HepG2 (cell line): ENCODE measurements around the gene KCNAB1. TPM values are rescaled to one million over a fixed set of nuclear protein-coding genes. Genes with fewer than 3 reads are reported as not detected.
A peak's percentile ranks its signal among the peaks of the same experiment; 100 is the strongest.

ENCODE experiments used
- GATAD2A ChIP-seq: IDR thresholded peaks from 2 replicates; pipeline ENCODE4 v1.6.1; 2016
- MAX ChIP-seq: IDR thresholded peaks from 2 replicates; pipeline ENCODE4 v1.6.1; 2012; ENCODE audit warnings: inconsistent platforms
- NFAT5 ChIP-seq: sonication (generic); formaldehyde crosslinking; IDR thresholded peaks from 2 replicates; pipeline ENCODE4 v1.4.0; 2020; ENCODE audit warnings: missing genetic modification reagents
- PAXIP1 ChIP-seq: sonication (generic); formaldehyde crosslinking; conservative IDR thresholded peaks from 2 replicates; pipeline ENCODE4 v1.4.0; 2020; ENCODE audit warnings: mild to moderate bottlenecking, missing genetic modification reagents, moderate library complexity
- PHF20 ChIP-seq: sonication (generic); formaldehyde crosslinking; IDR thresholded peaks from 2 replicates; pipeline ENCODE4 v1.5.0; 2020; ENCODE audit warnings: mild to moderate bottlenecking, missing genetic modification reagents
- SOX6 ChIP-seq, 2 experiments: fragments of 450-650 bp in 1 of 2; sonication (generic) in 1 of 2; formaldehyde crosslinking in 1 of 2; IDR thresholded peaks; 2 replicates each; pipeline versions ENCODE4 v1.4.0 to v1.6.1; 2017 to 2020; ENCODE audit warnings: antibody characterized with exemption in 1 of 2, mild to moderate bottlenecking in 1 of 2, missing genetic modification reagents in 1 of 2
- TBX2 ChIP-seq: sonication (generic); formaldehyde crosslinking; IDR thresholded peaks from 2 replicates; pipeline ENCODE4 v1.5.0; 2020; ENCODE audit warnings: missing genetic modification reagents, mild to moderate bottlenecking, borderline replicate concordance
- TBX3 ChIP-seq: fragments of 450-650 bp; IDR thresholded peaks from 2 replicates; pipeline ENCODE4 v1.6.1; 2017; ENCODE audit warnings: antibody characterized with exemption, mild to moderate bottlenecking, inconsistent platforms, borderline replicate concordance
- polyA plus RNA-seq, 8 experiments: library from polyadenylated mRNA; depleted of rRNA in 3 of 8; stranded (reverse) in 7 of 8; unstranded in 1 of 8; fragments of >200 nt; fragmentation: Illumina TruSeq in 4 of 8; extraction: Trizol in 4 of 8; gene quantifications; 2 replicates each; pipeline versions ENCODE4 v1.2.1 to v1.2.3, GENCODE V29; 2011 to 2016; ENCODE audit warnings: low read depth in 4 of 8, missing spikeins in 1 of 8, mixed read lengths in 1 of 8; ENCODE audit not compliant: insufficient read depth in 1 of 8
- total RNA-seq, 5 experiments: library from RNA; depleted of rRNA; stranded (reverse); fragments of >200 nt; fragmentation: Illumina TruSeq; extraction: Trizol; gene quantifications; 2 replicates each; pipeline ENCODE4 v1.2.3, GENCODE V29; 2016; ENCODE audit warnings: low read depth in 1 of 5

Gene KCNAB1
- total and polyA plus RNA-seq, 2 of the 13 experiments (the other 11 are each of a cell fraction or from before 2014, with no cell fraction given) = not detected

GRCh38 chr3:156513619-156514018, 393.2 kb downstream of the KCNAB1 start (continued):
- no peak for TF ChIP-seq NFAT5
- TF ChIP-seq PHF20 (CRISPR knock-in tag) = no peak
- no peak for TF ChIP-seq SOX6 (IDR thresholded peaks at IDR 0.05)
- peak; percentile 75 for TF ChIP-seq SOX6 (CRISPR knock-in tag; IDR thresholded peaks at IDR 0.05)
- 0 out of 2 replicates have a peak, but pooled peaks have one; percentile 15 for TF ChIP-seq TBX2 (CRISPR knock-in tag)
- TF ChIP-seq PAXIP1 (CRISPR knock-in tag) = peak; percentile 31; the same call in 1 of the 2 replicates
- no peak; the same call in 1 of the 2 replicates for TF ChIP-seq MAX
- TF ChIP-seq TBX3 = peak; percentile 72; the same call in 1 of the 2 replicates
- TF ChIP-seq GATAD2A = 0 out of 2 replicates have a peak, but pooled peaks have one; percentile 30
